A549 (cell line): Measurements from ENCODE around the gene AAMDC. TPM values are rescaled to one million over a fixed set of nuclear protein-coding genes. Genes with fewer than 3 reads are reported as not detected.

Experiments used
- ATAC-seq, 2 experiments: fragments of 200-7000 bp in 1 of 2; fragments of >200 bp in 1 of 2; cut with Nextera tagmentation in 1 of 2; cut with Tn5 transposase in 1 of 2; 3 replicates each; pipeline versions ENCODE4 v1.8.0 to v1.9.1; 2018 to 2020; ENCODE audit warnings: mild to moderate bottlenecking in 1 of 2, moderate library complexity in 1 of 2
- CTCF ChIA-PET: fragments of 300-600 bp; sonication (Branson Sonifier 250); formaldehyde crosslinking; extraction: SDS; loops from one replicate; lab custom pipeline; 2021; ENCODE audit warnings: antibody characterized with exemption, inconsistent platforms; lab: Yijun Ruan, JAX
- POLR2A ChIA-PET: fragments of 350-600 bp; formaldehyde crosslinking; extraction: SDS; loops from one replicate; lab custom pipeline; 2021; ENCODE audit warnings: antibody characterized with exemption, inconsistent platforms; lab: Yijun Ruan, JAX
- DNase-seq, 2 experiments: peaks; one replicate each; pipeline versions ENCODE4 v3.0.0 to v3.0.0-alpha.2; 2011 to 2016; ENCODE audit warnings: low read depth in 1 of 2, low spot score in 1 of 2
- FAIRE-seq: peaks from 2 replicates; lab custom pipeline; 2011; peaks lifted over from hg19 to GRCh38; lab: Jason Lieb, UNC
- H3K27ac ChIP-seq, 2 experiments: fragments of >200 bp; sonication (Bioruptor Twin); formaldehyde crosslinking; 3 replicates each; pipeline ENCODE4 v1.5.1; 2016 to 2017
- H3K4me1 ChIP-seq: fragments of >200 bp; sonication (Bioruptor Twin); formaldehyde crosslinking; 3 replicates; pipeline ENCODE4 v1.6.1; 2016
- H3K4me2 ChIP-seq: fragments of >200 bp; sonication (Bioruptor Twin); formaldehyde crosslinking; 3 replicates; pipeline ENCODE4 v1.6.1; 2016
- H3K4me3 ChIP-seq: fragments of >200 bp; sonication (Bioruptor Twin); formaldehyde crosslinking; 3 replicates; pipeline ENCODE4 v1.5.1; 2016
- H3K9me3 ChIP-seq: fragments of >200 bp; sonication (Bioruptor Twin); formaldehyde crosslinking; 3 replicates; pipeline ENCODE4 v1.6.1; 2016
- CBX2 ChIP-seq: fragments of 200-600 bp; sonication (generic); IDR thresholded peaks from 2 replicates; pipeline ENCODE4 v1.6.1; 2016; ENCODE audit warnings: low read depth, mild to moderate bottlenecking, borderline replicate concordance
- CBX8 ChIP-seq: fragments of 200-600 bp; sonication (generic); IDR thresholded peaks from 2 replicates; pipeline ENCODE4 v1.6.1; 2016
- CHD4 ChIP-seq: fragments of 200-600 bp; sonication (generic); IDR thresholded peaks from 2 replicates; pipeline ENCODE4 v1.6.1; 2016; ENCODE audit warnings: antibody characterized with exemption, mild to moderate bottlenecking, borderline replicate concordance
- EHF ChIP-seq: fragments of 250-450 bp; sonication (Bioruptor Pico); IDR thresholded peaks from 2 replicates; pipeline ENCODE4 v1.5.0; 2020; ENCODE audit warnings: mild to moderate bottlenecking
- EHMT2 ChIP-seq: fragments of 200-600 bp; sonication (generic); IDR thresholded peaks from 2 replicates; pipeline ENCODE4 v1.6.1; 2016; ENCODE audit warnings: antibody characterized with exemption, low read depth, mild to moderate bottlenecking, moderate library complexity
- FOXS1 ChIP-seq: fragments of 250-450 bp; sonication (Bioruptor Pico); IDR thresholded peaks from 2 replicates; pipeline ENCODE4 v1.5.0; 2020; ENCODE audit warnings: mild to moderate bottlenecking, moderate library complexity
- HOXA7 ChIP-seq: fragments of 250-450 bp; sonication (Bioruptor Pico); IDR thresholded peaks from 2 replicates; pipeline ENCODE4 v1.5.0; 2020; ENCODE audit warnings: mild to moderate bottlenecking, moderate library complexity
- HOXB5 ChIP-seq: fragments of 250-450 bp; sonication (Bioruptor Pico); IDR thresholded peaks from 2 replicates; pipeline ENCODE4 v1.5.0; 2020; ENCODE audit warnings: mild to moderate bottlenecking, moderate library complexity
- KDM1A ChIP-seq: fragments of 200-600 bp; sonication (generic); IDR thresholded peaks from 2 replicates; pipeline ENCODE4 v1.6.1; 2016; ENCODE audit warnings: low read depth, mild to moderate bottlenecking
- KDM5A ChIP-seq: fragments of 200-600 bp; sonication (generic); IDR thresholded peaks from 2 replicates; pipeline ENCODE4 v1.6.1; 2016; ENCODE audit warnings: antibody characterized with exemption, mild to moderate bottlenecking
- MAFK ChIP-seq: fragments of 450-650 bp; IDR thresholded peaks from 2 replicates; pipeline ENCODE4 v1.6.1; 2014; ENCODE audit not compliant: partially characterized antibody
- MYC ChIP-seq: IDR thresholded peaks from 2 replicates; pipeline ENCODE4 v1.6.1; 2012; ENCODE audit warnings: mild to moderate bottlenecking, inconsistent platforms, low read length, improper control_type of control experiment, borderline replicate concordance
- NR3C1 ChIP-seq: fragments of >200 bp; sonication (Bioruptor Twin); formaldehyde crosslinking; IDR thresholded peaks from 3 replicates; pipeline ENCODE4 v1.6.1; 2017
- POLR2A ChIP-seq: IDR thresholded peaks from 2 replicates; pipeline ENCODE4 v1.6.1; 2012; ENCODE audit warnings: mild to moderate bottlenecking, low read length
- RARB ChIP-seq: fragments of 250-450 bp; sonication (Bioruptor Pico); IDR thresholded peaks from 2 replicates; pipeline ENCODE4 v1.8.0; 2021; ENCODE audit warnings: mild to moderate bottlenecking, moderate library complexity
- RCOR1 ChIP-seq: fragments of 150-350 bp; IDR thresholded peaks from 2 replicates; pipeline ENCODE4 v1.6.1; 2014; ENCODE audit warnings: antibody characterized with exemption, low read length, low read depth
- RFX5 ChIP-seq: fragments of 450-650 bp; IDR thresholded peaks from 2 replicates; pipeline ENCODE4 v1.7.1; 2014; ENCODE audit warnings: antibody characterized with exemption, mild to moderate bottlenecking, moderate library complexity
- RNF2 ChIP-seq: fragments of 200-600 bp; sonication (generic); IDR thresholded peaks from 2 replicates; pipeline ENCODE4 v1.6.1; 2016; ENCODE audit warnings: low read depth, mild to moderate bottlenecking, antibody characterized with exemption, moderate library complexity, borderline replicate concordance
- SMC3 ChIP-seq: fragments of >200 bp; sonication (Bioruptor Twin); formaldehyde crosslinking; IDR thresholded peaks from 3 replicates; pipeline ENCODE4 v1.6.1; 2018; ENCODE audit warnings: inconsistent platforms
- ZC3H11A ChIP-seq: fragments of 450-650 bp; IDR thresholded peaks from 2 replicates; pipeline ENCODE4 v1.6.1; 2014; ENCODE audit warnings: antibody characterized with exemption, mild to moderate bottlenecking
- ZSCAN20 ChIP-seq: fragments of 250-450 bp; sonication (Bioruptor Pico); IDR thresholded peaks from 2 replicates; pipeline ENCODE4 v1.8.0; 2022; ENCODE audit warnings: mild to moderate bottlenecking, moderate library complexity
- WGBS: methylation state at CpG from one replicate; pipeline ENCODE4 v1.1.6; 2017; ENCODE audit errors: missing lambda C conversion rate; 5-methylcytosine and 5-hydroxymethylcytosine counted together
- polyA plus RNA-seq, 4 experiments: library from polyadenylated mRNA; depleted of rRNA in 3 of 4; stranded (reverse); fragments of >200 nt; fragmentation: RNase III in 1 of 4; extraction: RNeasy Plus Mini Kit Qiagen cat#74134 plus additional on column Dnase treatment in 1 of 4; gene quantifications; 2 replicates in 3 of 4; 3 replicates in 1 of 4; pipeline ENCODE4 v1.2.3, GENCODE V29; 2011 to 2017
- TF ChIP-seq, protein P1 (sequence below): fragments of 200-600 bp; sonication (generic); IDR thresholded peaks from 2 replicates; pipeline ENCODE4 v1.6.1; 2016; ENCODE audit warnings: antibody characterized with exemption, mild to moderate bottlenecking, moderate library complexity
- TF ChIP-seq, protein P2 (sequence below): fragments of >200 bp; sonication (Bioruptor Twin); formaldehyde crosslinking; IDR thresholded peaks from 2 replicates; pipeline ENCODE4 v1.6.1; 2016
- TF ChIP-seq, protein P3 (sequence below): fragments of >200 bp; sonication (Bioruptor Twin); formaldehyde crosslinking; IDR thresholded peaks from 3 replicates; pipeline ENCODE4 v1.5.1; 2016
- TF ChIP-seq, protein P4 (sequence below): IDR thresholded peaks from 2 replicates; pipeline ENCODE4 v1.6.1; 2012
- TF ChIP-seq, protein P5 (sequence below): fragments of 250-450 bp; sonication (Bioruptor Pico); IDR thresholded peaks from 2 replicates; pipeline ENCODE4 v1.5.0; 2020; ENCODE audit warnings: low read depth, mild to moderate bottlenecking, moderate library complexity

Gene AAMDC
- polyA plus RNA-seq, 2 of the 4 experiments (the other 2 are of a cell fraction) = 25.4 to 36.5 TPM

DNA sequence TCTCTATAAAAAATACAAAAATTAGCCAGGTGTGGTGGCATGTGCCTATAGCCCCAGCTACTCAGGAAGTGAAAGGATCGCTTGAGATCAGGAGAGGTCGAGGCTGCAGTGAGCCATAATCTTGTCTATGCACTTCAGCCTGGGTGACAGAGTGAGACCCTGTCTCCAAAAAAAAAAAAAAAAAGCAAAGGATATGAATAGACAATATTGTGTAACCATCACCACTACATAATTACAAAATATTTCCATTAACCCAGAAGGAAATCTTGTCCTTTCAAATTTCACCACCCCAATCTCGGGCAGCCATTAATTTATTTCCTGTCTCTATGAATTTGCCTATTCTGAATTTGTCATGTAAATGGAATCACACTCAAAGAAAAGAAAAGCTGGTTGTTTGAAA lies 21.6 kb upstream of the AAMDC start:
- no peak overlapping the region for H3K27ac ChIP-seq
- TF ChIP-seq RARB = no peak
- no peak for TF ChIP-seq POLR2A
- no peak for TF ChIP-seq RCOR1
- no peak for TF ChIP-seq CBX8
- TF ChIP-seq FOXS1 (CRISPR knock-in tag) = no peak
- TF ChIP-seq, protein P1, sequence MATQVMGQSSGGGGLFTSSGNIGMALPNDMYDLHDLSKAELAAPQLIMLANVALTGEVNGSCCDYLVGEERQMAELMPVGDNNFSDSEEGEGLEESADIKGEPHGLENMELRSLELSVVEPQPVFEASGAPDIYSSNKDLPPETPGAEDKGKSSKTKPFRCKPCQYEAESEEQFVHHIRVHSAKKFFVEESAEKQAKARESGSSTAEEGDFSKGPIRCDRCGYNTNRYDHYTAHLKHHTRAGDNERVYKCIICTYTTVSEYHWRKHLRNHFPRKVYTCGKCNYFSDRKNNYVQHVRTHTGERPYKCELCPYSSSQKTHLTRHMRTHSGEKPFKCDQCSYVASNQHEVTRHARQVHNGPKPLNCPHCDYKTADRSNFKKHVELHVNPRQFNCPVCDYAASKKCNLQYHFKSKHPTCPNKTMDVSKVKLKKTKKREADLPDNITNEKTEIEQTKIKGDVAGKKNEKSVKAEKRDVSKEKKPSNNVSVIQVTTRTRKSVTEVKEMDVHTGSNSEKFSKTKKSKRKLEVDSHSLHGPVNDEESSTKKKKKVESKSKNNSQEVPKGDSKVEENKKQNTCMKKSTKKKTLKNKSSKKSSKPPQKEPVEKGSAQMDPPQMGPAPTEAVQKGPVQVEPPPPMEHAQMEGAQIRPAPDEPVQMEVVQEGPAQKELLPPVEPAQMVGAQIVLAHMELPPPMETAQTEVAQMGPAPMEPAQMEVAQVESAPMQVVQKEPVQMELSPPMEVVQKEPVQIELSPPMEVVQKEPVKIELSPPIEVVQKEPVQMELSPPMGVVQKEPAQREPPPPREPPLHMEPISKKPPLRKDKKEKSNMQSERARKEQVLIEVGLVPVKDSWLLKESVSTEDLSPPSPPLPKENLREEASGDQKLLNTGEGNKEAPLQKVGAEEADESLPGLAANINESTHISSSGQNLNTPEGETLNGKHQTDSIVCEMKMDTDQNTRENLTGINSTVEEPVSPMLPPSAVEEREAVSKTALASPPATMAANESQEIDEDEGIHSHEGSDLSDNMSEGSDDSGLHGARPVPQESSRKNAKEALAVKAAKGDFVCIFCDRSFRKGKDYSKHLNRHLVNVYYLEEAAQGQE = no peak
- TF ChIP-seq, protein P2, sequence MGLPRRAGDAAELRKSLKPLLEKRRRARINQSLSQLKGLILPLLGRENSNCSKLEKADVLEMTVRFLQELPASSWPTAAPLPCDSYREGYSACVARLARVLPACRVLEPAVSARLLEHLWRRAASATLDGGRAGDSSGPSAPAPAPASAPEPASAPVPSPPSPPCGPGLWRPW = no peak
- TF ChIP-seq, protein P3, sequence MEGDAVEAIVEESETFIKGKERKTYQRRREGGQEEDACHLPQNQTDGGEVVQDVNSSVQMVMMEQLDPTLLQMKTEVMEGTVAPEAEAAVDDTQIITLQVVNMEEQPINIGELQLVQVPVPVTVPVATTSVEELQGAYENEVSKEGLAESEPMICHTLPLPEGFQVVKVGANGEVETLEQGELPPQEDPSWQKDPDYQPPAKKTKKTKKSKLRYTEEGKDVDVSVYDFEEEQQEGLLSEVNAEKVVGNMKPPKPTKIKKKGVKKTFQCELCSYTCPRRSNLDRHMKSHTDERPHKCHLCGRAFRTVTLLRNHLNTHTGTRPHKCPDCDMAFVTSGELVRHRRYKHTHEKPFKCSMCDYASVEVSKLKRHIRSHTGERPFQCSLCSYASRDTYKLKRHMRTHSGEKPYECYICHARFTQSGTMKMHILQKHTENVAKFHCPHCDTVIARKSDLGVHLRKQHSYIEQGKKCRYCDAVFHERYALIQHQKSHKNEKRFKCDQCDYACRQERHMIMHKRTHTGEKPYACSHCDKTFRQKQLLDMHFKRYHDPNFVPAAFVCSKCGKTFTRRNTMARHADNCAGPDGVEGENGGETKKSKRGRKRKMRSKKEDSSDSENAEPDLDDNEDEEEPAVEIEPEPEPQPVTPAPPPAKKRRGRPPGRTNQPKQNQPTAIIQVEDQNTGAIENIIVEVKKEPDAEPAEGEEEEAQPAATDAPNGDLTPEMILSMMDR = no peak
- no peak for TF ChIP-seq KDM5A
- TF ChIP-seq EHMT2 = no peak
- no peak for TF ChIP-seq RFX5
- TF ChIP-seq RNF2 = no peak
- TF ChIP-seq ZSCAN20 = no peak
- TF ChIP-seq, protein P4, sequence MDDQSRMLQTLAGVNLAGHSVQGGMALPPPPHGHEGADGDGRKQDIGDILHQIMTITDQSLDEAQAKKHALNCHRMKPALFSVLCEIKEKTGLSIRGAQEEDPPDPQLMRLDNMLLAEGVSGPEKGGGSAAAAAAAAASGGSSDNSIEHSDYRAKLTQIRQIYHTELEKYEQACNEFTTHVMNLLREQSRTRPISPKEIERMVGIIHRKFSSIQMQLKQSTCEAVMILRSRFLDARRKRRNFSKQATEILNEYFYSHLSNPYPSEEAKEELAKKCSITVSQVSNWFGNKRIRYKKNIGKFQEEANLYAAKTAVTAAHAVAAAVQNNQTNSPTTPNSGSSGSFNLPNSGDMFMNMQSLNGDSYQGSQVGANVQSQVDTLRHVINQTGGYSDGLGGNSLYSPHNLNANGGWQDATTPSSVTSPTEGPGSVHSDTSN = no peak
- TF ChIP-seq CBX2 = no peak
- DNase-seq (no peak), ATAC-seq (no peak), FAIRE-seq (no peak)
- 74% methylated on average over 3 of the region's 3 CpGs for WGBS
- ChIA-PET CTCF (interaction anchor here (1.2 kb wide), 1 partner anchor 247 kb away, joined by 3 read pairs; no protein-coding TSS in a partner anchor), POLR2A (no interaction called here)
- H3K9me3 ChIP-seq = no peaks in the 10 kb centered on the region
- peaks cover 12% of the 10 kb centered on the region; the same call in 1 of the 3 replicates for H3K4me1 ChIP-seq
- no peak overlapping the region for H3K4me2 ChIP-seq
- H3K4me3 ChIP-seq = no peak overlapping the region

DNA sequence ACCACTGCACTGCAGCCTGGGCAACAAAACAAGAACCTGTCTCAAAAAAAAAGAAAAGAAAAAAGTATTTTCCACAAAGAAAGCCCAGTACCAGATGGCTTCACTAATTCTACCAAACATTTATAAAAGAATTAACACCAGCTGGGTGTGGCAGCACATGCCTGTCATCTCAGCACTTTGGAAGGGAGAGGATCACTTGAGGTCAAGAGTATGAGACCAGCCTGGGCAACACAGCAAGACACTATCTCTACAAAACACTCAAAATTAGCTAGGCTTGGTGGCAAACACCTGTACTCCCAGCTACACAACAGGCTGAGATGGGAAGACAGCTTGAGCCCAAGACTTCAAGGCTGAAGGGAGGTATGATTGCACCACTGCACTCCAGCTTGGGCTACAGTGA lies 20.5 kb upstream of the AAMDC start:
- Histone ChIP-seq H3K4me2 (no peak overlapping the region), H3K27ac (no peak overlapping the region), H3K4me1 (peaks cover 12% of the 10 kb centered on the region; the same call in 1 of the 3 replicates), H3K4me3 (no peak overlapping the region), H3K9me3 (no peaks in the 10 kb centered on the region)
- ChIA-PET POLR2A (no interaction called here), CTCF (interaction anchor here (0.7 kb wide), 1 partner anchor 17 kb away, joined by 4 read pairs; no protein-coding TSS in a partner anchor)
- DNase-seq (no peak), ATAC-seq (peak; percentile 39 to 49; a peak in 2 of 6 replicates), FAIRE-seq (no peak)
- no peak for TF ChIP-seq SMC3
- no peak for TF ChIP-seq ZC3H11A
- no peak for TF ChIP-seq MYC
- no peak for TF ChIP-seq RNF2
- no peak for TF ChIP-seq NR3C1
- no peak for TF ChIP-seq MAFK
- TF ChIP-seq, protein P1 = no peak
- no peak for TF ChIP-seq HOXA7 (CRISPR knock-in tag)
- no peak for TF ChIP-seq KDM1A
- TF ChIP-seq, protein P5, sequence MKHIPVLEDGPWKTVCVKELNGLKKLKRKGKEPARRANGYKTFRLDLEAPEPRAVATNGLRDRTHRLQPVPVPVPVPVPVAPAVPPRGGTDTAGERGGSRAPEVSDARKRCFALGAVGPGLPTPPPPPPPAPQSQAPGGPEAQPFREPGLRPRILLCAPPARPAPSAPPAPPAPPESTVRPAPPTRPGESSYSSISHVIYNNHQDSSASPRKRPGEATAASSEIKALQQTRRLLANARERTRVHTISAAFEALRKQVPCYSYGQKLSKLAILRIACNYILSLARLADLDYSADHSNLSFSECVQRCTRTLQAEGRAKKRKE (CRISPR knock-in tag) = no peak
- TF ChIP-seq CBX8 = no peak
- no peak for TF ChIP-seq EHF
- no peak for TF ChIP-seq CHD4
- TF ChIP-seq HOXB5 = no peak
- TF ChIP-seq, protein P2 = no peak
